K562 (cell line): ENCODE measurements around the gene SNX17. TPM values are rescaled to one million over a fixed set of nuclear protein-coding genes. Genes with fewer than 3 reads are reported as not detected.

ENCODE experiments used
- HDAC1 ChIP-seq, 2 experiments: fragments of 450-650 bp; IDR thresholded peaks; 2 replicates each; pipeline ENCODE4 v1.6.1; 2016 to 2017; ENCODE audit warnings: inconsistent platforms in 1 of 2, mild to moderate bottlenecking in 1 of 2, moderate library complexity in 1 of 2
- ILK ChIP-seq: fragments of 450-650 bp; IDR thresholded peaks from 2 replicates; pipeline ENCODE4 v1.6.1; 2016; ENCODE audit warnings: missing genetic modification characterization, low read depth, mild to moderate bottlenecking, missing compliant biosample characterization, moderate library complexity, borderline replicate concordance
- NONO ChIP-seq, 2 experiments: fragments of 200-400 bp in 1 of 2; fragments of 450-650 bp in 1 of 2; formaldehyde crosslinking in 1 of 2; IDR thresholded peaks; 2 replicates each; pipeline ENCODE4 v1.6.1; 2017; ENCODE audit warnings: low read depth in 2 of 2, mild to moderate bottlenecking in 2 of 2, moderate library complexity in 2 of 2, low read length in 1 of 2
- REST ChIP-seq, 2 experiments: fragments of 450-650 bp; formaldehyde crosslinking in 1 of 2; IDR thresholded peaks; 2 replicates each; pipeline versions ENCODE4 v1.4.0 to v1.6.1; 2014 to 2020; ENCODE audit warnings: mild to moderate bottlenecking in 2 of 2, borderline replicate concordance in 1 of 2, low read depth in 1 of 2
- polyA plus RNA-seq, 8 experiments: library from polyadenylated mRNA; depleted of rRNA in 4 of 8; stranded (reverse) in 5 of 8; unstranded in 3 of 8; fragments of >200 nt; fragmentation: Nextera tagmentation in 2 of 8; fragmentation: Illumina TruSeq in 1 of 8; extraction: Ambion mirVana in 2 of 8; extraction: Trizol in 1 of 8; gene quantifications; 2 replicates each; pipeline versions ENCODE4 v1.2.1 to v1.2.3, GENCODE V29; 2011 to 2014; ENCODE audit warnings: inconsistent platforms in 1 of 8, missing spikeins in 1 of 8
- total RNA-seq, 7 experiments: library from RNA; depleted of rRNA in 6 of 7; stranded (reverse); fragments of >200 nt in 6 of 7; fragmentation: Illumina TruSeq in 2 of 7; extraction: Trizol in 2 of 7; gene quantifications; 2 replicates each; pipeline versions ENCODE4 v1.2.1 to v1.2.3, GENCODE V29; 2011 to 2021; ENCODE audit warnings: low replicate concordance in 1 of 7

Gene SNX17
- total and polyA plus RNA-seq, 9 of the 15 experiments (the other 6 are each of a cell fraction or from before 2014, with no cell fraction given), result 3.0 to 75.7 (median 54.6) TPM

DNA sequence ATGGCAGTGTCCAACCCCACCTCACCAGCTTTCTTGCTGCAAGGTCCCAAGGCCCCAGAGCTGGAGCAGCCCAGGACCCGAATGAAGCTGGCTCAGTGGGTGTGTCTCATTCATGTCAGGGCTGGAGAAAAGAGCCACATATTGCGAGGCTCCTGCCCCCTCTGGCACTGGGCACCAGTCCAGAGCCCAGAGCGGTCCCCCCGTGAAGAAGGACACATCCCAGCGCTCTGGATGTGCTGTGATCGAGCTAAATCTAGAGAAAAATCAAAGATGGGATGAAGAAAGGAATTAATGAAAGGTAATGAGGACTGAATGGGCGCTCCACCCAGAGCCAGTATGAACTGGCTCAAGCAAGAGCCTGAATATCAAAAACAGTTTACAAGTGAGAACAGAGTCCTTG, 34.2 kb upstream of the SNX17 start (continued):
- 0 out of 2 replicates have a peak, but pooled peaks have one; percentile 3 for TF ChIP-seq REST (IDR thresholded peaks at IDR 0.05; ENCODE audit: borderline replicate concordance)
- no peak for TF ChIP-seq REST (CRISPR knock-in tag; IDR thresholded peaks at IDR 0.05; ENCODE audit: low read depth)
- TF ChIP-seq NONO (IDR thresholded peaks at IDR 0.05; ENCODE audit: low read depth in 2 of 2, low read length in 1 of 2), result no peak
- no peak for TF ChIP-seq HDAC1 (IDR thresholded peaks at IDR 0.05)
- no peak for TF ChIP-seq ILK
